Testis (tissue), 2 donors: ENCODE results near the gene AP1S3.
"Not testable (repeated sequence)": the region's sequence is repeated elsewhere in the genome, so short reads cannot be mapped to it uniquely, and the experiment has no call there.

Experiments
- POLR2A ChIP-seq: fragments of 450-650 bp; IDR thresholded peaks from one replicate; pipeline ENCODE4 v1.6.1; 2017; ENCODE audit warnings: antibody characterized with exemption, mild to moderate bottlenecking, moderate library complexity
- TF ChIP-seq, protein P1 (sequence below), 3 experiments: fragments of 450-650 bp in 2 of 3; fragments of 200-600 bp in 1 of 3; sonication (generic) in 1 of 3; IDR thresholded peaks; one replicate each; pipeline ENCODE4 v1.5.1; 2016 to 2019; ENCODE audit warnings: antibody characterized with exemption in 3 of 3, mild to moderate bottlenecking in 2 of 3, moderate library complexity in 1 of 3

DNA sequence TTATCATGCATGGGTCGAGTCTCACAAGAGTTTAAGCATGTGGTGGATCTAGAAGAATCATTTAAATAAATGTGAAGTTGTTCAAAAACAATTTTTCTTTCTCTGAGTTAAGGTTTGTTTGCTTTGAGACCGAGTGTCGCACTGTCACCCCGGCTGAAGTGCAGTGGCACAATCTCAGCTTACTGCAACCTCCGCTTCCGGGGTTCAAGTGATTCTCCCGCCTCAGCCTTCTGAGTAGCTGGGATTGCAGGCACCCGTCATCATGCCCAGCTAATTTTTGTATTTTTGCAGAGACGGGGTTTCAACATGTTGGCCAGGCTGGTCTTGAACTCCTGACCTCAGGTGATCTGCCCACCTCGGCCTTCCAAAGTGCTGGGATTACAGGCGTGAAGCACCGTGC, 34.3 kb upstream of the AP1S3 start:
- not testable (repeated sequence) for TF ChIP-seq POLR2A
- TF ChIP-seq, protein P1, sequence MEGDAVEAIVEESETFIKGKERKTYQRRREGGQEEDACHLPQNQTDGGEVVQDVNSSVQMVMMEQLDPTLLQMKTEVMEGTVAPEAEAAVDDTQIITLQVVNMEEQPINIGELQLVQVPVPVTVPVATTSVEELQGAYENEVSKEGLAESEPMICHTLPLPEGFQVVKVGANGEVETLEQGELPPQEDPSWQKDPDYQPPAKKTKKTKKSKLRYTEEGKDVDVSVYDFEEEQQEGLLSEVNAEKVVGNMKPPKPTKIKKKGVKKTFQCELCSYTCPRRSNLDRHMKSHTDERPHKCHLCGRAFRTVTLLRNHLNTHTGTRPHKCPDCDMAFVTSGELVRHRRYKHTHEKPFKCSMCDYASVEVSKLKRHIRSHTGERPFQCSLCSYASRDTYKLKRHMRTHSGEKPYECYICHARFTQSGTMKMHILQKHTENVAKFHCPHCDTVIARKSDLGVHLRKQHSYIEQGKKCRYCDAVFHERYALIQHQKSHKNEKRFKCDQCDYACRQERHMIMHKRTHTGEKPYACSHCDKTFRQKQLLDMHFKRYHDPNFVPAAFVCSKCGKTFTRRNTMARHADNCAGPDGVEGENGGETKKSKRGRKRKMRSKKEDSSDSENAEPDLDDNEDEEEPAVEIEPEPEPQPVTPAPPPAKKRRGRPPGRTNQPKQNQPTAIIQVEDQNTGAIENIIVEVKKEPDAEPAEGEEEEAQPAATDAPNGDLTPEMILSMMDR (IDR thresholded peaks at IDR 0.05), result not testable (repeated sequence)
